ENCODE data around the gene SNCA.

DNA sequence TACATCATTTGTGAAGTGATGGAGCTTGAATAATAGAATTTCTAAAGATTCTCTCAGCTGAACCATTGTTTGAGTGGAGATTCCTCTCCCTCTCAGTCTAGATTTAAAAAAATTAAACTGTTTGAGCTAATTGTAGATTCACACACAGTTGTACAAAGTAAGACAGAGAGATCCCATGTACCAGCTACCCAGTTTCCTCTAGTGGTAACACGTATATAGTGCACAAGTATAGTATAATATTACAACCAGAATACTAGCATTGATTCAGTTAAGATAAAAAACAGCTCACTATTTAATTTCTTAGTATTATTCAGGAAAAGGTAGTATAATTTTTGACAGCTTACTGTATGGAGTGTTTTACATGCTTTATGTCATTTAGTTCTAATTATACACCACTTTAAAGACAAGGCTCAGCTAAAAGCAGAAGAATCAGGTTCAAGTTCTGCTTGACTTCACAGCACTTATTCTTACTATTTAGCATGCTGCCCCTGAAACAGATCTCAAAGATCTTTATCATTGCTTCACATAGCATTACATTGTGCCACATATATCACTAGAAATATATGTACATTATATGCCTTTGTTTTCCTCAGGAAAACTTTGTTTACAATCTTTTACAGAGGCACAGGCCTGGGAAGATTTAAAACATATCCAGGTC, 136.1 kb downstream of the SNCA start:
- TF ChIP-seq, protein P1, sequence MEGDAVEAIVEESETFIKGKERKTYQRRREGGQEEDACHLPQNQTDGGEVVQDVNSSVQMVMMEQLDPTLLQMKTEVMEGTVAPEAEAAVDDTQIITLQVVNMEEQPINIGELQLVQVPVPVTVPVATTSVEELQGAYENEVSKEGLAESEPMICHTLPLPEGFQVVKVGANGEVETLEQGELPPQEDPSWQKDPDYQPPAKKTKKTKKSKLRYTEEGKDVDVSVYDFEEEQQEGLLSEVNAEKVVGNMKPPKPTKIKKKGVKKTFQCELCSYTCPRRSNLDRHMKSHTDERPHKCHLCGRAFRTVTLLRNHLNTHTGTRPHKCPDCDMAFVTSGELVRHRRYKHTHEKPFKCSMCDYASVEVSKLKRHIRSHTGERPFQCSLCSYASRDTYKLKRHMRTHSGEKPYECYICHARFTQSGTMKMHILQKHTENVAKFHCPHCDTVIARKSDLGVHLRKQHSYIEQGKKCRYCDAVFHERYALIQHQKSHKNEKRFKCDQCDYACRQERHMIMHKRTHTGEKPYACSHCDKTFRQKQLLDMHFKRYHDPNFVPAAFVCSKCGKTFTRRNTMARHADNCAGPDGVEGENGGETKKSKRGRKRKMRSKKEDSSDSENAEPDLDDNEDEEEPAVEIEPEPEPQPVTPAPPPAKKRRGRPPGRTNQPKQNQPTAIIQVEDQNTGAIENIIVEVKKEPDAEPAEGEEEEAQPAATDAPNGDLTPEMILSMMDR (IDR thresholded peaks at IDR 0.05) = no peak
- no peak for TF ChIP-seq EP300 (IDR thresholded peaks at IDR 0.05)

Data from upper lobe of left lung (tissue), 4 donors.